ENCODE measurements around the gene ANKRD44. TPM values are rescaled to one million over a fixed set of nuclear protein-coding genes. Genes with fewer than 3 reads are reported as not detected.

The ANKRD44 gene
- total RNA-seq, 6 experiments from 2014 or later, result 3.8 to 5.7 (median 4.7) TPM

GRCh38 chr2:197042739-197043196, 267.8 kb downstream of the ANKRD44 start:
- no peaks in the 10 kb centered on the region for H3K4me1 Mint-ChIP-seq (ENCODE audit: low read depth)
- no peak overlapping the region for H3K27ac Mint-ChIP-seq
- no peaks in the 10 kb centered on the region for H3K36me3 Mint-ChIP-seq (ENCODE audit: low read depth)
- no peaks in the 10 kb centered on the region for H3K9me3 Mint-ChIP-seq
- no peaks in the 10 kb centered on the region; the same call in 1 of the 2 replicates for H3K27me3 Mint-ChIP-seq (ENCODE audit: insufficient read depth)
- TF ChIP-seq, protein P1, sequence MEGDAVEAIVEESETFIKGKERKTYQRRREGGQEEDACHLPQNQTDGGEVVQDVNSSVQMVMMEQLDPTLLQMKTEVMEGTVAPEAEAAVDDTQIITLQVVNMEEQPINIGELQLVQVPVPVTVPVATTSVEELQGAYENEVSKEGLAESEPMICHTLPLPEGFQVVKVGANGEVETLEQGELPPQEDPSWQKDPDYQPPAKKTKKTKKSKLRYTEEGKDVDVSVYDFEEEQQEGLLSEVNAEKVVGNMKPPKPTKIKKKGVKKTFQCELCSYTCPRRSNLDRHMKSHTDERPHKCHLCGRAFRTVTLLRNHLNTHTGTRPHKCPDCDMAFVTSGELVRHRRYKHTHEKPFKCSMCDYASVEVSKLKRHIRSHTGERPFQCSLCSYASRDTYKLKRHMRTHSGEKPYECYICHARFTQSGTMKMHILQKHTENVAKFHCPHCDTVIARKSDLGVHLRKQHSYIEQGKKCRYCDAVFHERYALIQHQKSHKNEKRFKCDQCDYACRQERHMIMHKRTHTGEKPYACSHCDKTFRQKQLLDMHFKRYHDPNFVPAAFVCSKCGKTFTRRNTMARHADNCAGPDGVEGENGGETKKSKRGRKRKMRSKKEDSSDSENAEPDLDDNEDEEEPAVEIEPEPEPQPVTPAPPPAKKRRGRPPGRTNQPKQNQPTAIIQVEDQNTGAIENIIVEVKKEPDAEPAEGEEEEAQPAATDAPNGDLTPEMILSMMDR (IDR thresholded peaks at IDR 0.05), result no peak
- peak; percentile 15 for DNase-seq
- no peak overlapping the region for H3K4me3 Mint-ChIP-seq

DNA sequence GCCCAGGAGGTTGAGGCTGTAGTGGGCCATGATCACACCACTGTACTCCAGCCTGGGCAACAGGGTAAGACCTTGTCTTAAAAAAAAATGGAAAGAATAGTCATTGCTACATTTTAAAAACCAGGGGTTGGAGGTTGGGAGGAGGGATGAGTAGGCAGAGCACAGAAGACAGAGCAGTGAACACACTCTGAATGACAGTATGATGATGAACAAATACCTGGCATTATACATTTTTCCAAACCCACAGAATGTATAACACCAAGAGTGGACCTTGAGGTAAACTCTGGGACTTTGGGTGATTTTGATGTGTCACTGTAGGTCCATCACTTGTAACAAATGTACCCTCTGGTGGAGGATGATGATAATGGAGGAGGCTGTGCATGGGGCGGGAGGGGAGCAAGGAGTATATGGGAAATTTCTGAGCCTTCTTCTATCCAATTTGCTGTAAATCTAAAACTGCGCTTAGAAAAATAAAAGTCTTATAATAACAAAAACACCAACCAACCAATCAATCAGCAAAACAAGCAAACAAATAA, 272.6 kb downstream of the ANKRD44 start:
- H3K27me3 Mint-ChIP-seq (ENCODE audit: insufficient read depth), result no peaks in the 10 kb centered on the region; the same call in 1 of the 2 replicates
- H3K9me3 Mint-ChIP-seq, result no peaks in the 10 kb centered on the region
- peaks cover 5% of the 10 kb centered on the region for H3K4me1 Mint-ChIP-seq (ENCODE audit: low read depth)
- TF ChIP-seq, protein P1 (IDR thresholded peaks at IDR 0.05), result no peak
- no peak overlapping the region for H3K4me3 Mint-ChIP-seq
- peak; percentile 6 for DNase-seq
- H3K36me3 Mint-ChIP-seq (ENCODE audit: low read depth), result peaks cover under 1% of the 10 kb centered on the region; the same call in 1 of the 2 replicates
- no peak overlapping the region for H3K27ac Mint-ChIP-seq

- Mint-ChIP-seq H3K27me3 (ENCODE audit: insufficient read depth) (no peaks in the 10 kb centered on the region; the same call in 1 of the 2 replicates), H3K27ac (no peak overlapping the region), H3K4me3 (no peak overlapping the region)
These were observed 275.6 kb downstream of the ANKRD44 start for GRCh38 chr2:197035002-197035401.

GRCh38 chr2:197034292-197034691, 276.3 kb downstream of the ANKRD44 start:
- no peak overlapping the region for H3K4me3 Mint-ChIP-seq
- peaks cover 6% of the 10 kb centered on the region for H3K4me1 Mint-ChIP-seq (ENCODE audit: low read depth)
- H3K36me3 Mint-ChIP-seq (ENCODE audit: low read depth), result peaks cover 11% of the 10 kb centered on the region
- DNase-seq, result no peak
- TF ChIP-seq, protein P1 (IDR thresholded peaks at IDR 0.05), result no peak
- no peaks in the 10 kb centered on the region; the same call in 1 of the 2 replicates for H3K27me3 Mint-ChIP-seq (ENCODE audit: insufficient read depth)
- H3K9me3 Mint-ChIP-seq, result peaks cover 6% of the 10 kb centered on the region
- no peak overlapping the region for H3K27ac Mint-ChIP-seq

More at GRCh38 chr2:197035002-197035401, 275.6 kb downstream of the ANKRD44 start:
- DNase-seq, result no peak
- Mint-ChIP-seq H3K36me3 (ENCODE audit: low read depth) (peaks cover 11% of the 10 kb centered on the region), H3K4me1 (ENCODE audit: low read depth) (peaks cover 6% of the 10 kb centered on the region), H3K9me3 (peaks cover 6% of the 10 kb centered on the region)
- TF ChIP-seq, protein P1 (IDR thresholded peaks at IDR 0.05), result no peak

- Mint-ChIP-seq H3K9me3 (peaks cover 6% of the 10 kb centered on the region), H3K27me3 (ENCODE audit: insufficient read depth) (no peaks in the 10 kb centered on the region), H3K36me3 (ENCODE audit: low read depth) (peaks cover 11% of the 10 kb centered on the region), H3K4me3 (no peak overlapping the region), H3K27ac (no peak overlapping the region), H3K4me1 (ENCODE audit: low read depth) (peaks cover 12% of the 10 kb centered on the region)
- no peak for DNase-seq
- TF ChIP-seq, protein P1 (IDR thresholded peaks at IDR 0.05), result no peak
These were observed 277.4 kb downstream of the ANKRD44 start for GRCh38 chr2:197033222-197033621.

Data from HFFc6 (cell line).